Subcutaneous adipose tissue (tissue), 4 donors: ENCODE measurements around the gene GRM8. TPM values are rescaled to one million over a fixed set of nuclear protein-coding genes. Genes with fewer than 3 reads are reported as not detected.

Source experiments
- CTCF ChIP-seq: fragments of 450-650 bp; IDR thresholded peaks from one replicate; pipeline ENCODE4 v1.5.1; 2016; ENCODE audit warnings: low read depth, mild to moderate bottlenecking, control low read depth, antibody characterized with exemption, moderate library complexity
- total RNA-seq, 4 donors: library from RNA; depleted of rRNA; stranded (reverse); fragments of >200 nt; gene quantifications; one replicate each; pipeline ENCODE4 v1.1.0, GENCODE V29; 2016

GRM8 gene
- total RNA-seq, 4 donors from 2014 or later = not detected

GRCh38 chr7:126716321-126716720 is 536.4 kb downstream of the GRM8 start:
- TF ChIP-seq CTCF = no peak

GRCh38 chr7:126715076-126715475 is 537.7 kb downstream of the GRM8 start:
- TF ChIP-seq CTCF = no peak

GRCh38 chr7:126702242-126703016 is 550.3 kb downstream of the GRM8 start:
- no peak for TF ChIP-seq CTCF

GRCh38 chr7:126700807-126701604 is 551.7 kb downstream of the GRM8 start:
- no peak for TF ChIP-seq CTCF

- no peak for TF ChIP-seq CTCF
These were observed 553.0 kb downstream of the GRM8 start for GRCh38 chr7:126699707-126700106.

GRCh38 chr7:126698909-126699308 is 553.8 kb downstream of the GRM8 start:
- no peak for TF ChIP-seq CTCF

- no peak for TF ChIP-seq CTCF
These were observed 554.3 kb downstream of the GRM8 start for GRCh38 chr7:126698446-126698845.
